Spleen (tissue), 11 donors: ENCODE data around the gene HSPA4. TPM values are rescaled to one million over a fixed set of nuclear protein-coding genes. Genes with fewer than 3 reads are reported as not detected.

Experiments used
- DNase-seq: peaks from one replicate; pipeline ENCODE4 v3.0.0-alpha.2; 2020
- H3K27ac ChIP-seq, 8 donors: fragments of 200-600 bp; sonication (generic) in 7 of 8; 1 replicate in 4 of 8; 2 replicates in 4 of 8; pipeline versions ENCODE4 v1.5.0 to v1.8.0; 2016 to 2021; ENCODE audit warnings: inconsistent platforms in 4 of 8, mild to moderate bottlenecking in 4 of 8, moderate library complexity in 1 of 8
- H3K27me3 ChIP-seq, 7 donors: fragments of 200-600 bp; sonication (generic) in 6 of 7; replicated peaks in 1 of 7; 1 replicate in 4 of 7; 2 replicates in 3 of 7; pipeline versions ENCODE4 v1.5.0 to v1.8.0; 2016 to 2021; ENCODE audit warnings: inconsistent platforms in 3 of 7, mild to moderate bottlenecking in 1 of 7
- H3K36me3 ChIP-seq, 6 donors: fragments of 200-600 bp; sonication (generic) in 5 of 6; 1 replicate in 4 of 6; 2 replicates in 2 of 6; pipeline versions ENCODE4 v1.5.0 to v1.8.0; 2016 to 2021; ENCODE audit warnings: inconsistent platforms in 2 of 6
- H3K4me1 ChIP-seq, 6 donors: fragments of 200-600 bp; sonication (generic) in 5 of 6; 1 replicate in 3 of 6; 2 replicates in 3 of 6; pipeline versions ENCODE4 v1.5.0 to v1.8.0; 2016 to 2021; ENCODE audit warnings: inconsistent platforms in 3 of 6
- H3K4me3 ChIP-seq, 8 donors: fragments of 200-600 bp; sonication (generic) in 7 of 8; 1 replicate in 4 of 8; 2 replicates in 4 of 8; pipeline versions ENCODE4 v1.5.0 to v1.8.0; 2016 to 2021; ENCODE audit warnings: inconsistent platforms in 4 of 8, mild to moderate bottlenecking in 4 of 8, moderate library complexity in 2 of 8
- H3K9me3 ChIP-seq, 8 donors: fragments of 200-600 bp; sonication (generic) in 7 of 8; 1 replicate in 4 of 8; 2 replicates in 4 of 8; pipeline versions ENCODE4 v1.5.0 to v1.8.0; 2016 to 2021; ENCODE audit warnings: inconsistent platforms in 4 of 8
- CTCF ChIP-seq, 11 experiments: fragments of 200-600 bp in 7 of 11; fragments of 450-650 bp in 4 of 11; sonication (generic) in 4 of 11; IDR thresholded peaks in 8 of 11; conservative IDR thresholded peaks in 3 of 11; 1 replicate in 7 of 11; 2 replicates in 4 of 11; pipeline versions ENCODE4 v1.4.0 to v1.8.0; 2016 to 2021; ENCODE audit warnings: antibody characterized with exemption in 11 of 11, inconsistent platforms in 4 of 11, mild to moderate bottlenecking in 1 of 11
- POLR2A ChIP-seq, 3 donors: fragments of 450-650 bp; IDR thresholded peaks; one replicate each; pipeline ENCODE4 v1.5.1; 2017; ENCODE audit warnings: antibody characterized with exemption in 3 of 3, mild to moderate bottlenecking in 1 of 3
- POLR2AphosphoS5 ChIP-seq, 3 donors: sonication (generic); formaldehyde crosslinking; IDR thresholded peaks; one replicate each; pipeline ENCODE4 v1.5.1; 2017; ENCODE audit warnings: antibody characterized with exemption in 3 of 3
- WGBS, 5 donors: extraction: QIAGEN DNeasy Blood & Tissue Kit in 3 of 5; methylation state at CpG; one replicate each; pipeline versions ENCODE4 v1.1.5 to v1.1.7; 2013 to 2018; 5-methylcytosine and 5-hydroxymethylcytosine counted together
- intact Hi-C: fragments of 100-400 bp; cut with DNase I; formaldehyde crosslinking; loops from one replicate; pipeline ENCODE4 v1.15.0; 2023; ENCODE audit warnings: low total_unique reads
- polyA plus RNA-seq, 3 donors: library from polyadenylated mRNA; stranded (reverse); fragments of 200-250 nt; gene quantifications; one replicate each; pipeline ENCODE4 v1.2.1, GENCODE V29; 2013
- total RNA-seq, 7 donors: library from RNA; depleted of rRNA in 3 of 7; stranded (reverse); fragments of >200 nt in 3 of 7; fragmentation: NEBNext Ultra II Directional in 4 of 7; extraction: Animal tissue kit (Norgen Biotek cat#: 25700) in 4 of 7; gene quantifications; one replicate each; pipeline versions ENCODE4 v1.1.0 to v1.2.1, GENCODE V29; 2016 to 2021
- donor health status: healthy with polysubstance abuse.
- donor health status: DM: no; HTN: no; CAD: no; lungs with moderate emphysema.
- donor health status: DM: no; HTN: no; CAD: no.
- donor health status: Bipolar disorder and iron deficiency.
- donor health status: healthy.
- donor health status: DM: no; HTN: no; CAD: no.
- donor health status: DM: yes; HTN: yes; CAD: no.

The HSPA4 gene
- total and polyA plus RNA-seq, 10 donors: 38.0 to 74.6 (median 60.0) TPM

GRCh38 chr5:133110709-133111108, 58.9 kb downstream of the HSPA4 start:
- H3K4me3 ChIP-seq: no peak overlapping the region
- WGBS, 5 donors: 76 to 82% (median 77%) methylated on average over 6 of the region's 6 CpGs
- no peak for DNase-seq
- H3K27me3 ChIP-seq: no peaks in the 10 kb centered on the region
- no peak for TF ChIP-seq POLR2A (IDR thresholded peaks at IDR 0.05)
- no peak for TF ChIP-seq POLR2AphosphoS5 (IDR thresholded peaks at IDR 0.05)
- TF ChIP-seq CTCF (IDR thresholded peaks at IDR 0.05 in 8 of 11, conservative IDR thresholded peaks at IDR 0.05 in 3 of 11): no peak
- H3K9me3 ChIP-seq: no peaks in the 10 kb centered on the region
- H3K4me1 ChIP-seq: peaks cover 0 to 38% (median 13%) of the 10 kb centered on the region in 6 donors
- H3K36me3 ChIP-seq: peaks cover 0 to 4% (median 0%) of the 10 kb centered on the region in 6 donors
- intact Hi-C loops: no loop called here
- H3K27ac ChIP-seq: no peak overlapping the region

- H3K36me3 ChIP-seq: no peaks in the 10 kb centered on the region
- DNase-seq: peak; percentile 92
Measured at GRCh38 chr5:133111299-133111698, 59.5 kb downstream of the HSPA4 start.

DNA sequence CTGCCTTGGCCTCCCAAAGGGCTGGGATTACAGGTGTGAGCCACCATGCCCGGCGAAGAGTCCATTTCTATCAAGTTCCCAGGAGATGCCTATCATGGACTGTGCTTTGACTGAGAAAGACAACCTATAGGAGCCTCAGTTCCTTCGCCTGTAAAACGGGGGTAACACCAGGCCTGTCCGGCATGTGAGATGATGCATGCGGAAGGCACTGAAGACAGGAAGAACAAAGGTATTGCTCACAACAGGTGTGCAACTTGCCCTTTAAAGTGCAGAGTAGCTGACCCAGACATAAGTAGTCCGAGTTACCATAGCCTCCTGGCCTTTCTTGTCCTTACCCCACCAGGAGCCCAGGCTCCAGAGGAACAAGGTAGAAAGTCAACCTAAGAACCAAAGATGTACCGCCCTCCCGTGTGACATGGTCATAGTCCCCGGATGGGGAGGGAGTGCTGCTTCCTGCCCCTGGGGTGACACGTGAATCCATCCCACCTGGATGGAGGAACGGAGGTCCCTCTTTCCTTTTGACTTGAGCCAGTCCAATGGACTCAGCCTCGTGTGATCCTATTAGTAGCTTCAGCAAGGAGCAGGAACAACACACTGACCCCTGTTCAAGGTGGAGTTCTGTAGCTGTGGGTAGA, 60.3 kb downstream of the HSPA4 start:
- H3K4me1 ChIP-seq: peaks cover 0 to 25% (median 11%) of the 10 kb centered on the region in 6 donors
- no peaks in the 10 kb centered on the region for H3K36me3 ChIP-seq
- H3K27me3 ChIP-seq: no peaks in the 10 kb centered on the region
- WGBS, 5 donors: 89 to 93% (median 90%) methylated on average over 12 to 13 of the region's 13 CpGs
- H3K4me3 ChIP-seq: no peak overlapping the region
- no peaks in the 10 kb centered on the region for H3K9me3 ChIP-seq
- no peak overlapping the region for H3K27ac ChIP-seq
- TF ChIP-seq POLR2A (IDR thresholded peaks at IDR 0.05): no peak
- no peak for TF ChIP-seq CTCF (IDR thresholded peaks at IDR 0.05 in 8 of 11, conservative IDR thresholded peaks at IDR 0.05 in 3 of 11)
- no peak for TF ChIP-seq POLR2AphosphoS5 (IDR thresholded peaks at IDR 0.05)
- no peak for DNase-seq
- intact Hi-C loops: no loop called here

More at GRCh38 chr5:133111299-133111698, 59.5 kb downstream of the HSPA4 start:
- H3K4me3 ChIP-seq: no peak overlapping the region
- WGBS, 5 donors: 1 to 2% (median 1%) methylated on average over 9 of the region's 9 CpGs
- TF ChIP-seq POLR2A (IDR thresholded peaks at IDR 0.05): no peak
- peak in 1 of 3 donors; percentile 42 for TF ChIP-seq POLR2AphosphoS5 (IDR thresholded peaks at IDR 0.05)
- peak; percentile 59 to 92 (median 85) for TF ChIP-seq CTCF (IDR thresholded peaks at IDR 0.05 in 8 of 11, conservative IDR thresholded peaks at IDR 0.05 in 3 of 11)
- no peak overlapping the region for H3K27ac ChIP-seq
- H3K4me1 ChIP-seq: peaks cover 0 to 34% (median 13%) of the 10 kb centered on the region in 6 donors
- H3K9me3 ChIP-seq: no peaks in the 10 kb centered on the region
- no peaks in the 10 kb centered on the region for H3K27me3 ChIP-seq
- intact Hi-C loops: no loop called here

- Histone ChIP-seq H3K36me3 (no peaks in the 10 kb centered on the region), H3K27ac (no peak overlapping the region), H3K4me1 (peaks cover 0 to 12% (median 8%) of the 10 kb centered on the region in 6 donors), H3K27me3 (no peaks in the 10 kb centered on the region), H3K9me3 (no peaks in the 10 kb centered on the region), H3K4me3 (no peak overlapping the region)
- 74 to 80% (median 77%) methylated on average over 13 of the region's 13 CpGs for WGBS, 5 donors
- TF ChIP-seq POLR2AphosphoS5 (IDR thresholded peaks at IDR 0.05): no peak
- no peak for TF ChIP-seq CTCF (IDR thresholded peaks at IDR 0.05 in 8 of 11, conservative IDR thresholded peaks at IDR 0.05 in 3 of 11)
- TF ChIP-seq POLR2A (IDR thresholded peaks at IDR 0.05): no peak
- no peak for DNase-seq
- intact Hi-C loops: no loop called here
Measured at GRCh38 chr5:133113331-133114061, 61.7 kb downstream of the HSPA4 start.
